ENCODE results near the gene SPAG7. TPM values are rescaled to one million over a fixed set of nuclear protein-coding genes. Genes with fewer than 3 reads are reported as not detected.
"Not testable (repeated sequence)": the region's sequence is repeated elsewhere in the genome, so short reads cannot be mapped to it uniquely, and the experiment has no call there.

The SPAG7 gene
- polyA plus RNA-seq, 10 donors: 78.8 to 113 (median 81.3) TPM

DNA sequence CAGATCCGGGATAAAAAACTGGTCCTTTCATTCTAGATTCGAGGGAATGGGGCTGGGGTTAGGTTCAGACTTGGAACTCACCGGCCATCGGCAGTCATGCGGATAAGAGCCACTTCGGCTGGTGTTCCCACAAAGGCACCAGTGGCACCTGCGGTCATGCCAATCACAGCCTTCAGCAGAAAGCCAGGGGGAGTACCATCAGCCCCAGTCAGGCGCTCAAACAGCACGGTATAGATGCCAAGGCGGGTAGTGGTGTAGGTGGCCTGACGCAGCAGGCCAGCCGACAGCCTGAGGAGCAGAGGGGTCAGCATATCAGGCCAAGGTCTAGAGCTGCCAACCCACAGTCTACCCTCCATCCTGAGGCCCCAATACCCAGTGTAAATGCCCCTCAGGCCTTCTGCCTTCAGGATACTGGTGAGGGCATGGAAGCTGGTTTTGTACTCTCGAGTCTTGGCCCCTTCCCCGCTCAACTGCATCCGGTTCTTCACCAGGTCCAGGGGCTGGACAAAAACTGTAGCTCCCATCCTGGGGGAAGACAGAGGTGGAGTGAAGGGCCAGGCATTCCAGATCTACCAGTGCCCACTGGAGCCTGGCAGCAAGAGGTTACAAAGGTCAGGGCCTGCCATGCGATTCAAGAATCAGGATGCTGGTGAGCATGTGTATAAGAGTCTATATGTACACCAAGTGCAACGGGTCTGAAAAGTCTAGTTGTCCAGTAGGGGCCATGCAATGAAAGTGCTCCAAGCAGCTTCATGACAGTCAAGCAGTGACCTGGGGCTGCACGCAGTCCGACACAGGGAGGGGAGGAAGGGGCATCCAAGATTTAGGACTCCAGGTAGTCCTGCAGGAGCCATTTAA is 28.7 kb downstream of the SPAG7 start:
- DNase-seq: no peak

DNA sequence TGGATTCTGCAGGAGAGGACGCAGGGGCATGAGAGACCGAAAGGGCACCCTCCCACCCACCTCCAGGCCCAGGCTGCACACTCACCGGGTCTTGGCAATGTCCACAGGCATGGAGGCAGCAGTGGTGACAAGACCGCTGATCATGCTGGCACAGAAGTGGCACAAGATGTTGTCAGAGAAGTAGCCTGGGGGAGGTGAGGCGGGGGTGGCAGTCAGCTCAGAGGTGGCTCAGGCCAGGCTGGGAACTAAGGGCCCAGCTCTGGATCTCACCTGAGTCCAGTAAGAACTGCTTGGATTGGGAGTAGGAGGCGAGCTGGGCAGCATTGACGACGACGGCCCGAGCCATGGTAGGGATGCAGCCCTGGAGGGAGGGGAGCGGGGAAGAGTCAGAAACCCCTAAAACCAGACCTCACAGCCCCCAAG is 29.5 kb downstream of the SPAG7 start:
- no peak for DNase-seq

DNA sequence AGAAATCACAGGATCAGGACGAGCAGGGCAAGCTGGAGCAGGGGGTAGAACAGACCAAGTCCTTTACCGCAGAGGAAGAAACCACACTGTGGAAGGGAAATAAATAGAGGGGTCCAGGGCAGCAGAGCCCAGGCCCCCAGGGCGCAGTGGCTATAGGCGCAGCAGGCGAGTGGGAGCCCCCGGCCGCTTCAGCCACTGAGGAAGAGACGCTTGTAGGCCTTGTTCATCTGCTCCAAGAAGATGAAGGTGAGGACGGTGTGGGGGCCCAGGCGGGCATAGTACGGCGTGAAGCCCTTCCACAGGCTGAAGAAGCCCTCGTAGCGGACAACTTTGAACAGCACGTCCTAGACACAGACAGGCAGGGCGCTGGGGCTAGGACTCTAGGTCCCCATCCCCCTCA is 30.1 kb downstream of the SPAG7 start:
- DNase-seq: no peak

GRCh38 chr17:4936436-4936835 is 31.2 kb downstream of the SPAG7 start:
- DNase-seq: no peak

- DNase-seq: no peak
Measured at GRCh38 chr17:4935650-4936049, 32.0 kb downstream of the SPAG7 start.

GRCh38 chr17:4934173-4934979 is 33.2 kb downstream of the SPAG7 start:
- DNase-seq: peak in 1 of 3 donors; percentile 40

GRCh38 chr17:4933646-4934045 is 34.0 kb downstream of the SPAG7 start:
- DNase-seq: no peak

- DNase-seq: no peak
Measured at GRCh38 chr17:4932756-4933155, 34.9 kb downstream of the SPAG7 start.

- DNase-seq: no peak
Measured at GRCh38 chr17:4931963-4932362, 35.7 kb downstream of the SPAG7 start, which contains the start of gene GP1BA. TSS of gene GP1BA (plus strand) at chr17:4932277. CDS start at chr17:4932605, 328 bp downstream.

DNA sequence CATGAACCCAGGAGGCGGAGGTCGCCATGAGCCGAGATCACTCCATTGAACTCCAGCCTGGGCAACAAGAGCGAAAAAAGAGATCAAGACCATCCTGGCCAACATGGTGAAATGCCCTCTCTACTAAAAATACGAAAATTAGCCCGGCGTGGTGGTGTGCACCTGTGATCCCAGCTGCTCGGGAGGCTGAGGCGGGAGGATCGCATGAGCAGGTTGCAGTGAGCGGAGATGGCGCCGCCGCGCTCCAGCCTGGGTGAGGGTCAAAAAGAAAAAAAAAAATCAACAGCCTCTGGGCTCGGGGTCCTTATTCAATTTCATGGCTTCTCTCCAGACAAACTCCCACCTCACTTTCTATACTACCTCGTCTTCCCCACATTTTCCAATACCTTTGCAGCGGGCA is 38.7 kb downstream of the SPAG7 start:
- DNase-seq: no peak

GRCh38 chr17:4926577-4927335 is 40.9 kb downstream of the SPAG7 start:
- DNase-seq: not testable (repeated sequence)

GRCh38 chr17:4921320-4921719 is 46.3 kb downstream of the SPAG7 start:
- no peak for DNase-seq

- no peak for DNase-seq
Measured at GRCh38 chr17:4920351-4921048, 47.1 kb downstream of the SPAG7 start.

DNA sequence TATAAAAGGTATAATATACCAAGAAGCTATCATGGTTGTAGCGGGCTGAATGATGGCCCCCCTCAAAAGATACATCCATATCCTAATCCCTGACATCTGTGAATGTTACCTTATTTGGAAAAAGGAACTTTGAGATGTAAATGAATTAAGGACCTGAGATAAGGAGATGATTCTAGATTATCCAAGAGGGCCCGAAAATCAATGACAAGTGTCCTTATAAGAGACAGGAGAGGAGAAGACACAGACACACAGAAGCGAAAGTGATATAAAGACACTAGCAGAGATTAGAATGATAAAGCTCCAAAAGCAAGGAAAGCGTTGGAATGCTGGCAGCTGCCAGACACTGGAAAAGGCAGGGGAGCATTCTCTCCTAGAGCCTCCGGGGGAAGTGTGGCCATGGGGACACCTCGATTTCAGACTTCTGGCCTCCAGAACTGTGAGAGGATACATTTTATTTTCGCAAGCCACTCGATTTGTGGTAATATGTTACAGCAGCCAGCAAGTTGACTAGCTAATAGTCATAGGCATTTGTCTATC is 48.0 kb downstream of the SPAG7 start:
- no peak for DNase-seq

DNA sequence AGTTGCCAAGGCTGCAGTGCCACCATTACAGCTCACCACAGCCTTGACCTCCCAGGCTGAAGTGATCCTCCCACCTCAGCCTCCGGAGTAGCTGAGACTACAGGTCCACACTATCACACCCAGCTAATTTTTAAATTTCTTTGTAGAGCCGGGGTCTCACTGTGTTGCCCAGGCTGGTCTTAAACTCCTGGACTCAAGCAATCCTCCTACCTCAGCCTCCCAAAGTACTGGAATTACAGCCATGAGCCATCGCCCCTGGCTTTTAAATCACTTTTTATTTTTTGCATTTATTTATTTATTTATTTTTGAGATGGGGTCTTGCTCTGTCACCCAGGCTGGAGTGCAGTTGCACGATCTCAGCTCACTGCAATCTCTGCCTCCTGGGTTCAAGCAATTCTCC is 53.1 kb downstream of the SPAG7 start:
- not testable (repeated sequence) for DNase-seq

DNA sequence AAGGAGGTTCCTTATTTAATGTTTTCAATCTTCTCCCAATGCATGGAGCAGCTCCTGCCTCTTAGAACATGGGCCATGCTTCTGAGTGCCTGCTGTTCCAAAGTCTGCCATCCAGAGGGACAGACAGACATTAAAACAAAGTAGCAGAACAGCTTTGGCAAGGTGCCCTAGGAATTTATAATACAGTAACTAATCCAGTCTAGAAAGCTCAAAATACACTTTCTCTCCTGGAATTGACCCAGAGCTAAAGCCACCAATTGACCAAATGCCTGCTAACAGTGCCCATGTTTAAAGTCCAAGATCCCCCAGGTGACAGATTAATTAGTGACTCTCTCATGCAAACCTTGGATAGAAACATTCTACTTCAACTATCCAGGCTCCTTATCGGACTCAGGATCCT is 53.6 kb downstream of the SPAG7 start:
- DNase-seq: no peak

Other genes with a start within 250 kb of the SPAG7 start
- 10 to 100 TPM; 13.4 to 17.4 (median 15.8) TPM for gene MED11, start 236.4 kb downstream of the SPAG7 start, polyA plus RNA-seq (ENCODE audit: insufficient read length in 10 of 10)
- gene ZMYND15, start 228.0 kb downstream of the SPAG7 start, polyA plus RNA-seq (ENCODE audit: insufficient read length in 10 of 10): under 1 TPM; 0.19 to 0.52 (median 0.30) TPM
- 1 to 10 TPM; 3.2 to 6.0 (median 5.2) TPM for gene CXCL16, start 227.9 kb downstream of the SPAG7 start, polyA plus RNA-seq (ENCODE audit: insufficient read length in 10 of 10)
- gene TM4SF5, start 195.9 kb downstream of the SPAG7 start, polyA plus RNA-seq (ENCODE audit: insufficient read length in 10 of 10): not detected
- gene VMO1, start 181.5 kb downstream of the SPAG7 start, polyA plus RNA-seq (ENCODE audit: insufficient read length in 10 of 10): 1 to 10 TPM; 3.9 to 8.3 (median 5.8) TPM
- gene GLTPD2, start 178.9 kb downstream of the SPAG7 start, polyA plus RNA-seq (ENCODE audit: insufficient read length in 10 of 10): under 1 TPM in 9 of 10 donors, not detected in 1; 0.40 to 0.79 (median 0.56) TPM
- gene PSMB6, start 171.7 kb downstream of the SPAG7 start, polyA plus RNA-seq (ENCODE audit: insufficient read length in 10 of 10): 100 to 1,000 TPM in 4 of 10 donors, 10 to 100 TPM in 6; 88.8 to 107 (median 96.2) TPM
- 10 to 100 TPM; 15.4 to 35.0 (median 24.6) TPM for gene PLD2, start 160.7 kb downstream of the SPAG7 start, polyA plus RNA-seq (ENCODE audit: insufficient read length in 10 of 10)
- gene MINK1, start 134.5 kb downstream of the SPAG7 start, polyA plus RNA-seq (ENCODE audit: insufficient read length in 10 of 10): 10 to 100 TPM; 24.8 to 47.0 (median 30.4) TPM
- 1 to 10 TPM in 8 of 10 donors, under 1 TPM in 2; 0.67 to 2.1 (median 1.4) TPM for gene C17orf107, start 68.3 kb downstream of the SPAG7 start, polyA plus RNA-seq (ENCODE audit: insufficient read length in 10 of 10)
- 1 to 10 TPM in 8 of 10 donors, under 1 TPM in 2; 0.67 to 5.5 (median 1.7) TPM for gene CHRNE, start 64.7 kb downstream of the SPAG7 start, polyA plus RNA-seq (ENCODE audit: insufficient read length in 10 of 10)
- gene GP1BA, start 35.5 kb downstream of the SPAG7 start, polyA plus RNA-seq (ENCODE audit: insufficient read length in 10 of 10): 1 to 10 TPM in 4 of 10 donors, under 1 TPM in 6; 0.58 to 1.7 (median 0.81) TPM
- gene SLC25A11, start 27.8 kb downstream of the SPAG7 start, polyA plus RNA-seq (ENCODE audit: insufficient read length in 10 of 10): 10 to 100 TPM; 41.8 to 58.0 (median 49.9) TPM
- gene RNF167, start 27.5 kb downstream of the SPAG7 start, polyA plus RNA-seq (ENCODE audit: insufficient read length in 10 of 10): 10 to 100 TPM; 61.9 to 77.7 (median 68.3) TPM
- 100 to 1,000 TPM; 282 to 440 (median 354) TPM for gene PFN1, start 19.3 kb downstream of the SPAG7 start, polyA plus RNA-seq (ENCODE audit: insufficient read length in 10 of 10)
- gene ENO3, start 16.7 kb downstream of the SPAG7 start, polyA plus RNA-seq (ENCODE audit: insufficient read length in 10 of 10): 1,000 to 10,000 TPM in 9 of 10 donors, 100 to 1,000 TPM in 1; 770 to 2,512 (median 1,687) TPM
- gene CAMTA2, start 19.9 kb upstream of the SPAG7 start, polyA plus RNA-seq (ENCODE audit: insufficient read length in 10 of 10): 10 to 100 TPM; 14.6 to 33.9 (median 21.6) TPM
- gene INCA1, start 29.7 kb upstream of the SPAG7 start, polyA plus RNA-seq (ENCODE audit: insufficient read length in 10 of 10): 1 to 10 TPM; 3.0 to 6.9 (median 4.2) TPM
- 100 to 1,000 TPM in 5 of 10 donors, 10 to 100 TPM in 5; 74.9 to 113 (median 100) TPM for gene KIF1C, start 30.1 kb upstream of the SPAG7 start, polyA plus RNA-seq (ENCODE audit: insufficient read length in 10 of 10)
- gene SLC52A1, start 67.6 kb upstream of the SPAG7 start, polyA plus RNA-seq (ENCODE audit: insufficient read length in 10 of 10): under 1 TPM in 8 of 10 donors, not detected in 2; 0.07 to 0.28 (median 0.15) TPM
- 10 to 100 TPM in 7 of 10 donors, 1 to 10 TPM in 3; 8.2 to 14.2 (median 10.8) TPM for gene ZFP3, start 110.7 kb upstream of the SPAG7 start, polyA plus RNA-seq (ENCODE audit: insufficient read length in 10 of 10)
- gene ZNF232, start 144.1 kb upstream of the SPAG7 start, polyA plus RNA-seq (ENCODE audit: insufficient read length in 10 of 10): 10 to 100 TPM in 8 of 10 donors, 1 to 10 TPM in 2; 8.6 to 33.3 (median 10.7) TPM
- 10 to 100 TPM in 5 of 10 donors, 1 to 10 TPM in 5; 5.1 to 38.9 (median 10.5) TPM for gene USP6, start 148.2 kb upstream of the SPAG7 start, polyA plus RNA-seq (ENCODE audit: insufficient read length in 10 of 10)
- 10 to 100 TPM in 4 of 10 donors, 1 to 10 TPM in 6; 7.2 to 13.5 (median 9.0) TPM for gene ZNF594, start 224.1 kb upstream of the SPAG7 start, polyA plus RNA-seq (ENCODE audit: insufficient read length in 10 of 10)